T-helper 17 cell (primary cell): ENCODE data around the gene SLC23A2. TPM values are rescaled to one million over a fixed set of nuclear protein-coding genes. Genes with fewer than 3 reads are reported as not detected.
A peak's percentile ranks its signal among the peaks of the same experiment; 100 is the strongest.
"Not testable (repeated sequence)": the region's sequence is repeated elsewhere in the genome, so short reads cannot be mapped to it uniquely, and the experiment has no call there.

Experiments used
- ATAC-seq: fragments of 150-1000 bp; cut with Tn5 transposase; 2 replicates; pipeline ENCODE4 v1.10.0; 2021; ENCODE audit warnings: mild to moderate bottlenecking, moderate library complexity
- DNase-seq, 3 donors: peaks; one replicate each; pipeline versions ENCODE4 v3.0.0 to v3.0.0-alpha.2; 2020 to 2021
- H3K9me3 ChIP-seq: one replicate; pipeline ENCODE4 v1.7.0; 2013; ENCODE audit warnings: low read length, mild to moderate bottlenecking; ENCODE audit not compliant: control insufficient read depth, poor library complexity, severe bottlenecking
- H3K27ac Mint-ChIP-seq: one replicate; pipeline ENCODE4 v1.8.0; 2022; ENCODE audit warnings: mild to moderate bottlenecking, moderate library complexity, mixed read lengths
- H3K27me3 Mint-ChIP-seq: one replicate; pipeline ENCODE4 v1.8.0; 2022; ENCODE audit warnings: mixed read lengths
- H3K36me3 Mint-ChIP-seq: one replicate; pipeline ENCODE4 v1.8.0; 2022; ENCODE audit warnings: low read depth, mixed read lengths
- H3K4me1 Mint-ChIP-seq: one replicate; pipeline ENCODE4 v1.8.0; 2022; ENCODE audit warnings: mild to moderate bottlenecking, mixed read lengths
- H3K4me3 Mint-ChIP-seq: one replicate; pipeline ENCODE4 v1.8.0; 2022; ENCODE audit warnings: mild to moderate bottlenecking, moderate library complexity, mixed read lengths
- total RNA-seq, 4 donors: library from RNA in 2 of 4; stranded (reverse) in 2 of 4; gene quantifications; one replicate each; pipeline ENCODE4 v1.2.3 and lab custom pipeline; 2022 to 2026

The SLC23A2 gene
- total RNA-seq (10 to 100 TPM; 18.0 to 24.4 TPM), total RNA-seq (lab: John Stamatoyannopoulos, UW) (31.1 to 38.4 reads per million in 2 donors)

GRCh38 chr20:5001174-5002076 lies at the start of gene SLC23A2:
Gene SLC23A2 (minus strand): TSS chr20:5001510. CDS start chr20:4932562, 68,948 bp downstream.
- peak; percentile 89 for ATAC-seq
- DNase-seq: peak; percentile 47 to 72 (median 69)
- peaks cover 38% of the 10 kb centered on the region for H3K4me1 Mint-ChIP-seq
- peak within 1 kb of the TSS; percentile 96 for H3K27ac Mint-ChIP-seq
- H3K27me3 Mint-ChIP-seq: no peaks in the 10 kb centered on the region
- no peaks in the 10 kb centered on the region for H3K9me3 ChIP-seq
- no peaks in the 10 kb centered on the region for H3K36me3 Mint-ChIP-seq
- peak within 1 kb of the TSS; percentile 98 for H3K4me3 Mint-ChIP-seq

- Mint-ChIP-seq H3K4me1 (peaks cover 4% of the 10 kb centered on the region), H3K27ac (no peak overlapping the region), H3K36me3 (no peaks in the 10 kb centered on the region), H3K4me3 (no peak overlapping the region), H3K27me3 (peaks cover 17% of the 10 kb centered on the region)
- DNase-seq: no peak
- H3K9me3 ChIP-seq: no peaks in the 10 kb centered on the region
- no peak for ATAC-seq
These were observed 45.5 kb upstream of the SLC23A2 start for GRCh38 chr20:5046656-5047339.

DNA sequence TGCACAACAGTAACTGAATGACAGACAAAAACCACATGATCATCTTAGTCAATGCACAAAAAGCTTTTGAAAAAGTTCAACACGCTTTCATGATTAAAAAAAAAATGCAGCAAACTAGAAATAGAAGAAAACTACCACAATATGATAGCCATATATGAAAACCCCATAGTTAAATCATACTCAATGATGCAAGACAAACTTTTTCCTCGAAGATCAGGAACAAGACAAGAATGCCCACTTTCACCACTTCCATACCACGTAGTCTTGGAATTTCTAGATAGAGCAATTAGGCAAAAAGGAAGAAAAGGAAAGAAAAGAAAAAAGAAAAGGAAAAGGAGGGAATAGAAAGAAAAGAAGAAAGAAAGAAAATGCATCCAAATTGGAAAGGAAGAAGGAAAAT lies 44.6 kb upstream of the SLC23A2 start:
- no peak overlapping the region for H3K4me3 Mint-ChIP-seq
- peaks cover 17% of the 10 kb centered on the region for H3K27me3 Mint-ChIP-seq
- DNase-seq (no peak), ATAC-seq (no peak)
- H3K9me3 ChIP-seq: no peaks in the 10 kb centered on the region
- H3K27ac Mint-ChIP-seq: no peak overlapping the region
- peaks cover 4% of the 10 kb centered on the region for H3K4me1 Mint-ChIP-seq
- H3K36me3 Mint-ChIP-seq: no peaks in the 10 kb centered on the region

DNA sequence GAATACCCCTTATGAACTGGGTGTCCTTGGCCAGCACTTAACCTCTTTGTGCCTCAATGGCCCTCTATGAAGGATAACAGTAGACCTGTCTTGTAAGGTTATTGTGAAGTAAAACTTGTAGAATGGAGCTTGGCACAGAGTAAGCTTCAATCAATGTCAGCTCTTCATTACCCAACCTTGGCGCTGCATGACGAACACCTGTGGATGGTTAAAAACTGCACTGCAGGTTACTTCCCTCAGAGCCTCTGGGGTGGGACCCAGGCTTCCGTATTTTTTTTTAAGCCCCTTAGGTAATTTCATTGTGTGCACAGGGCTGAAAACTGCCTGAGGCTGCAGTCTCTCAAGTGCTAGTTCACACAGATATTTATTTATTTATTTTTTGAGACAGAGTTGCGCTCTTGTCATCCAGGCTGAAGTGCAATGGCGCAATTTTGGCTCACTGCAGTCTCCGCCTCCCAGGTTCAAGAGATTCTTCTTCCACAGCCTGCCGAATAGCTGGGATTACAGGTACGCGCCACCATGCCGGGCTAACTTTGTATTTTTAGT lies 42.8 kb upstream of the SLC23A2 start:
- H3K27ac Mint-ChIP-seq: no peak overlapping the region
- no peak for DNase-seq
- H3K36me3 Mint-ChIP-seq: no peaks in the 10 kb centered on the region
- H3K4me3 Mint-ChIP-seq: no peak overlapping the region
- ATAC-seq: no peak
- H3K27me3 Mint-ChIP-seq: peaks cover 13% of the 10 kb centered on the region
- peaks cover 12% of the 10 kb centered on the region for H3K4me1 Mint-ChIP-seq
- no peaks in the 10 kb centered on the region for H3K9me3 ChIP-seq

GRCh38 chr20:5041433-5041832 lies 40.1 kb upstream of the SLC23A2 start:
- H3K27ac Mint-ChIP-seq: no peak overlapping the region
- DNase-seq (no peak), ATAC-seq (no peak)
- H3K4me3 Mint-ChIP-seq: no peak overlapping the region
- peaks cover 12% of the 10 kb centered on the region for H3K27me3 Mint-ChIP-seq
- H3K4me1 Mint-ChIP-seq: peaks cover 14% of the 10 kb centered on the region
- H3K9me3 ChIP-seq: no peaks in the 10 kb centered on the region
- H3K36me3 Mint-ChIP-seq: no peaks in the 10 kb centered on the region

GRCh38 chr20:5040345-5040744 lies 39.0 kb upstream of the SLC23A2 start:
- no peak for DNase-seq
- no peak overlapping the region for H3K27ac Mint-ChIP-seq
- peaks cover 6% of the 10 kb centered on the region for H3K27me3 Mint-ChIP-seq
- no peak overlapping the region for H3K4me3 Mint-ChIP-seq
- no peak for ATAC-seq
- no peaks in the 10 kb centered on the region for H3K36me3 Mint-ChIP-seq
- H3K9me3 ChIP-seq: no peaks in the 10 kb centered on the region
- peaks cover 12% of the 10 kb centered on the region for H3K4me1 Mint-ChIP-seq

GRCh38 chr20:5039889-5040288 lies 38.6 kb upstream of the SLC23A2 start:
- H3K4me3 Mint-ChIP-seq: no peak overlapping the region
- peak overlapping the region; percentile 27 for H3K27ac Mint-ChIP-seq

DNA sequence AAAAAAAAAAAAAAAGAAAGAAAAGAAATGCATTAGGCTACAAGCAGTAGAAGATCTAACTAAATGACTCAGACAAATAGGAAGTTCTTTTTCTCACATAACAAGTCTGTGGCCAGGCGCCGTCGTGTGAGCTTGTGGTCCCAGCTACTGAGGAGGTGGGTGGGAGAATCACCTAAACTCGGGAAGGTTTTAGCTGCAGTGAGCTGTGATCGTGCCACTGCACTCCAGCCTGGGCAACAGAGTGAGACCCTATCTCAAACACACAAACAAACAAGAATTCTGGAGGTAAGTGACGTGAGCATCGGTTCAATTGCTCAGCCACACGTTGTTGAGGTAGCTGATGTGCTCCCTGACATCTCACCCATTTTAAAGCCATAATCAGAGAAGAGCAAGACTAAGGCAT lies 37.9 kb upstream of the SLC23A2 start:
- no peak for DNase-seq
- Mint-ChIP-seq H3K36me3 (no peaks in the 10 kb centered on the region), H3K4me1 (peaks cover 10% of the 10 kb centered on the region), H3K4me3 (peak overlapping the region; percentile 56), H3K27me3 (no peaks in the 10 kb centered on the region), H3K27ac (peak overlapping the region; percentile 27)
- H3K9me3 ChIP-seq: no peaks in the 10 kb centered on the region
- no peak for ATAC-seq

More at GRCh38 chr20:5039889-5040288, 38.6 kb upstream of the SLC23A2 start:
- no peak for ATAC-seq
- Mint-ChIP-seq H3K4me1 (peaks cover 12% of the 10 kb centered on the region), H3K36me3 (no peaks in the 10 kb centered on the region), H3K27me3 (peaks cover 4% of the 10 kb centered on the region)
- DNase-seq: no peak
- H3K9me3 ChIP-seq: no peaks in the 10 kb centered on the region

DNA sequence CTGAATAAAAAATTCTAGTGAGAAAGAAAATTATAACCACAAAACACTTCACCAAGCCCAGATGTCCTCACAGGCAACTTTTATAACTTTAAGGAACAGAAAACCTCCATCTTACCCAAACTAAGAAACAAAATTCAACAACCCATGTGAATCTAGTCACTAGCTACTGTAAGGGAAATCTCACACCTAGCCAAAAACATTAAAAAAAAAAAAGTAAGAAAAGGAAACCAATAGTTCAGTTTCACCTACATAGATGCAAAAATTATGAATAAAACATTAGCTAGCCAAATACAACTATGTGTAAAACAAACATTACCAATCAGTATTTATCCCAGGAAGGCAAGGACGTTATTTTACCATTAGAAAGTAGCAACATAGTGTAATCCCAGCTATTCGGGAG lies 35.5 kb upstream of the SLC23A2 start:
- DNase-seq: no peak
- H3K4me1 Mint-ChIP-seq: peaks cover 10% of the 10 kb centered on the region
- H3K27me3 Mint-ChIP-seq: peaks cover 9% of the 10 kb centered on the region
- no peaks in the 10 kb centered on the region for H3K9me3 ChIP-seq
- no peak overlapping the region for H3K4me3 Mint-ChIP-seq
- no peaks in the 10 kb centered on the region for H3K36me3 Mint-ChIP-seq
- H3K27ac Mint-ChIP-seq: peak overlapping the region; percentile 65
- no peak for ATAC-seq

DNA sequence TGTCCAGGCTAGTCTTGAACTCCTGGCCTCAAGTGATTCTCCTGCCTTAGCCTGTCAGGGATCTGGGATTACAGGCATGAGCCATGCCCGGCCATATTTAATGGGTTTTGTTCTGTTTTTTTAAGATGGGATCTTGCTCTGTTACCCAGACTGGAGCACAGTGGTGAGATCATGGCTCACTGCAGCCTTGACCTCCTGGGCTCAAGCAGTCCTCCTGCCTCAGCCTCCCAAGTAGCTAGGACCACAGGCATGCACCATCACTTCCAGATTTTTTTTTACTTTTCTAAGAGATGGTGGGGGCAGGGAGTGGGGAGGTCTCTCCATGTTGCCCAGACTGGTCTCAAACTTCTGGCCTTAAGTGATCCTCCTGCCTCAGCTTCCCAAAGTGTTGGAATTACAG lies 34.2 kb upstream of the SLC23A2 start:
- Mint-ChIP-seq H3K27me3 (peaks cover 19% of the 10 kb centered on the region), H3K27ac (peak overlapping the region; percentile 65)
- H3K9me3 ChIP-seq, DNase-seq, H3K4me1 Mint-ChIP-seq, H3K4me3 Mint-ChIP-seq, ATAC-seq, H3K36me3 Mint-ChIP-seq: not testable (repeated sequence)

- no peak overlapping the region for H3K4me3 Mint-ChIP-seq
- no peaks in the 10 kb centered on the region for H3K36me3 Mint-ChIP-seq
- no peaks in the 10 kb centered on the region for H3K9me3 ChIP-seq
These were observed 32.3 kb upstream of the SLC23A2 start for GRCh38 chr20:5033566-5033965.

GRCh38 chr20:5031701-5032100 lies 30.4 kb upstream of the SLC23A2 start:
- not testable (repeated sequence) for H3K27ac Mint-ChIP-seq, H3K4me1 Mint-ChIP-seq, H3K9me3 ChIP-seq, H3K4me3 Mint-ChIP-seq, DNase-seq, ATAC-seq, H3K36me3 Mint-ChIP-seq
- H3K27me3 Mint-ChIP-seq: peaks cover 19% of the 10 kb centered on the region

More at GRCh38 chr20:5033566-5033965, 32.3 kb upstream of the SLC23A2 start:
- Mint-ChIP-seq H3K4me1 (no peaks in the 10 kb centered on the region), H3K27ac (no peak overlapping the region), H3K27me3 (peaks cover 19% of the 10 kb centered on the region)
- no peak for DNase-seq
- ATAC-seq: no peak

- ATAC-seq: no peak
- H3K9me3 ChIP-seq: no peaks in the 10 kb centered on the region
- H3K27me3 Mint-ChIP-seq: peaks cover 19% of the 10 kb centered on the region
- H3K36me3 Mint-ChIP-seq: no peaks in the 10 kb centered on the region
- H3K4me1 Mint-ChIP-seq: no peaks in the 10 kb centered on the region
- H3K4me3 Mint-ChIP-seq: no peak overlapping the region
- no peak for DNase-seq
- no peak overlapping the region for H3K27ac Mint-ChIP-seq
These were observed 29.9 kb upstream of the SLC23A2 start for GRCh38 chr20:5031206-5031557.
